ENCODE data around the gene FMNL3.
"Not testable (repeated sequence)": the region's sequence is repeated elsewhere in the genome, so short reads cannot be mapped to it uniquely, and the experiment has no call there.

GRCh38 chr12:49605539-49605938 is 101.7 kb downstream of the FMNL3 start, which contains the start of gene FAM186B:
- TF ChIP-seq CEBPB, NFIC (IDR thresholded peaks at IDR 0.05): not testable (repeated sequence)

Data from Ishikawa (cell line).